Measurements from ENCODE around the gene MT1G. TPM values are rescaled to one million over a fixed set of nuclear protein-coding genes. Genes with fewer than 3 reads are reported as not detected.

The MT1G gene
- total RNA-seq, 2 experiments from 2014 or later, result 14.7 TPM

Other genes starting within 250 kb of the MT1G start
- 10 to 100 TPM; 34.0 to 48.0 TPM for gene AMFR, start 242.5 kb downstream of the MT1G start, total RNA-seq
- 100 to 1,000 TPM; 333 to 349 TPM for gene NUDT21, start 216.7 kb downstream of the MT1G start, total RNA-seq
- 10 to 100 TPM; 56.2 to 64.1 TPM for gene OGFOD1, start 216.5 kb downstream of the MT1G start, total RNA-seq
- 10 to 100 TPM; 15.4 to 23.2 TPM for gene BBS2, start 148.0 kb downstream of the MT1G start, total RNA-seq
- gene MT4, start 103.0 kb downstream of the MT1G start, total RNA-seq, result not detected
- gene MT3, start 78.5 kb downstream of the MT1G start, total RNA-seq, result 10 to 100 TPM; 10.6 to 27.0 TPM
- gene MT2A, start 59.5 kb downstream of the MT1G start, total RNA-seq, result 100 to 1,000 TPM; 114 to 380 TPM
- 100 to 1,000 TPM in 1 of 2 experiments, 10 to 100 TPM in 1; 61.1 to 108 TPM for gene MT1E, start 42.3 kb downstream of the MT1G start, total RNA-seq
- not detected for gene MT1M, start 35.4 kb downstream of the MT1G start, total RNA-seq
- 1 to 10 TPM in 1 of 2 experiments, under 1 TPM in 1; 0.74 to 1.1 TPM for gene MT1A, start 29.4 kb downstream of the MT1G start, total RNA-seq
- not detected for gene MT1B, start 16.2 kb downstream of the MT1G start, total RNA-seq
- 1 to 10 TPM; 7.0 to 7.1 TPM for gene MT1F, start 10.1 kb downstream of the MT1G start, total RNA-seq
- gene MT1H, start 1.7 kb upstream of the MT1G start, total RNA-seq, result under 1 TPM in 1 of 2 experiments, not detected in 1; 0.61 TPM
- gene MT1X, start 14.4 kb upstream of the MT1G start, total RNA-seq, result 10 to 100 TPM; 46.8 to 59.3 TPM
- gene NUP93, start 62.1 kb upstream of the MT1G start, total RNA-seq, result 100 to 1,000 TPM; 131 to 154 TPM
- not detected for gene SLC12A3, start 197.1 kb upstream of the MT1G start, total RNA-seq

All from activated CD4-positive, alpha-beta T cell treated with anti-CD3 and anti-CD28 coated beads for 36 hours (primary cell).